ENCODE measurements around the gene NMD3. TPM values are rescaled to one million over a fixed set of nuclear protein-coding genes. Genes with fewer than 3 reads are reported as not detected.

Gene NMD3
- total and polyA plus RNA-seq, 2 of the 13 experiments (the other 11 are each of a cell fraction or from before 2014, with no cell fraction given): 44.2 to 55.2 TPM

- TF ChIP-seq NR2F2 (IDR thresholded peaks at IDR 0.05; ENCODE audit: borderline replicate concordance, low read depth) (no peak), JARID2 (CRISPR knock-in tag; IDR thresholded peaks at IDR 0.05; ENCODE audit: insufficient replicate concordance) (peak; percentile 55), MIER2 (CRISPR knock-in tag; IDR thresholded peaks at IDR 0.05) (no peak), HNRNPH1 (optimal IDR thresholded peaks at IDR 0.05; ENCODE audit: low read depth, low read length) (no peak), TEAD2 (CRISPR knock-in tag; IDR thresholded peaks at IDR 0.05) (no peak), EED (CRISPR knock-in tag; IDR thresholded peaks at IDR 0.05) (peak; percentile 59; the same call in 1 of the 2 replicates), ARID4A (CRISPR knock-in tag; IDR thresholded peaks at IDR 0.05; ENCODE audit: borderline replicate concordance) (peak; percentile 87), ZNF703 (CRISPR knock-in tag; IDR thresholded peaks at IDR 0.05; ENCODE audit: borderline replicate concordance) (peak; percentile 60; the same call in 1 of the 2 replicates), ZNF577 (CRISPR knock-in tag; IDR thresholded peaks at IDR 0.05; ENCODE audit: borderline replicate concordance, low read depth) (peak; percentile 85; the same call in 1 of the 2 replicates), ZNF333 (CRISPR knock-in tag; IDR thresholded peaks at IDR 0.05; ENCODE audit: borderline replicate concordance) (0 out of 2 replicates have a peak, but pooled peaks have one; percentile 69), MZF1 (CRISPR knock-in tag; IDR thresholded peaks at IDR 0.05; ENCODE audit: borderline replicate concordance) (no peak), ZSCAN12 (CRISPR knock-in tag; IDR thresholded peaks at IDR 0.05) (peak; percentile 73; the same call in 1 of the 2 replicates), SETDB1 (CRISPR knock-in tag; IDR thresholded peaks at IDR 0.05; ENCODE audit: borderline replicate concordance) (no peak), MTA1 (CRISPR knock-in tag; IDR thresholded peaks at IDR 0.05; ENCODE audit: borderline replicate concordance) (peak; percentile 48; the same call in 1 of the 2 replicates), UBTF (CRISPR knock-in tag; IDR thresholded peaks at IDR 0.05) (peak; percentile 75; the same call in 1 of the 2 replicates), ZNF343 (CRISPR knock-in tag; IDR thresholded peaks at IDR 0.05) (peak; percentile 39; the same call in 1 of the 2 replicates)
- TF ChIP-seq, protein P1, sequence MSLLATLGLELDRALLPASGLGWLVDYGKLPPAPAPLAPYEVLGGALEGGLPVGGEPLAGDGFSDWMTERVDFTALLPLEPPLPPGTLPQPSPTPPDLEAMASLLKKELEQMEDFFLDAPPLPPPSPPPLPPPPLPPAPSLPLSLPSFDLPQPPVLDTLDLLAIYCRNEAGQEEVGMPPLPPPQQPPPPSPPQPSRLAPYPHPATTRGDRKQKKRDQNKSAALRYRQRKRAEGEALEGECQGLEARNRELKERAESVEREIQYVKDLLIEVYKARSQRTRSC (CRISPR knock-in tag; IDR thresholded peaks at IDR 0.05; ENCODE audit: low read depth): no peak
- TF ChIP-seq, protein P2, sequence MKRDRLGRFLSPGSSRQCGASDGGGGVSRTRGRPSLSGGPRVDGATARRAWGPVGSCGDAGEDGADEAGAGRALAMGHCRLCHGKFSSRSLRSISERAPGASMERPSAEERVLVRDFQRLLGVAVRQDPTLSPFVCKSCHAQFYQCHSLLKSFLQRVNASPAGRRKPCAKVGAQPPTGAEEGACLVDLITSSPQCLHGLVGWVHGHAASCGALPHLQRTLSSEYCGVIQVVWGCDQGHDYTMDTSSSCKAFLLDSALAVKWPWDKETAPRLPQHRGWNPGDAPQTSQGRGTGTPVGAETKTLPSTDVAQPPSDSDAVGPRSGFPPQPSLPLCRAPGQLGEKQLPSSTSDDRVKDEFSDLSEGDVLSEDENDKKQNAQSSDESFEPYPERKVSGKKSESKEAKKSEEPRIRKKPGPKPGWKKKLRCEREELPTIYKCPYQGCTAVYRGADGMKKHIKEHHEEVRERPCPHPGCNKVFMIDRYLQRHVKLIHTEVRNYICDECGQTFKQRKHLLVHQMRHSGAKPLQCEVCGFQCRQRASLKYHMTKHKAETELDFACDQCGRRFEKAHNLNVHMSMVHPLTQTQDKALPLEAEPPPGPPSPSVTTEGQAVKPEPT (CRISPR knock-in tag; IDR thresholded peaks at IDR 0.05; ENCODE audit: low read depth): peak; percentile 57; the same call in 1 of the 2 replicates
Measured at GRCh38 chr3:161220850-161221753, at the start of gene NMD3 (continued).
